ENCODE data around the gene UNC5B. TPM values are rescaled to one million over a fixed set of nuclear protein-coding genes. Genes with fewer than 3 reads are reported as not detected.
"Not testable (repeated sequence)": the region's sequence is repeated elsewhere in the genome, so short reads cannot be mapped to it uniquely, and the experiment has no call there.

Gene UNC5B
- total RNA-seq, 2 donors from 2014 or later: 10.4 to 11.2 TPM

DNA sequence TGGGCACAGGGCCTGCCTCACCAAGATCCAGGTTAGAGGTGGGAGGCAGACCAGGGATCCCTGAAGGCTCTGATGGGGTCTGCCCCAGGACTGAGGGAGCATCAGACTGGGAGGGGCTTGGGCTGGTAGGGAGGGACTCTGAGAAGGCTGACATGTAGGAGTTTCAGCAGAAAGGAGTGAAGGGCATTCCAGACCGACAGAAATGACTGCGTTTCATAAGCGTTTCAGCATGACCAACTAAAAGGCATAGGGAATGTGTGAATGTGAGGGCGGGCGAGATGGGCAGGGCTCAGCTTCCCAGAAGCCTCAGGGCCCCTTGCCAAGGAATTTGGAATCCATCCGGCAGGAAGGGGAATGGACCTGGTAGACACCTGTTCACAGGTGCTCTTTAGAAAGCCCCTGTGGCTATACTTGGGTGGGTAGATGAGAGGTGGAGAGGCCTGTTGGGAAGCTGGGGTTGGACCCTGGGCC is 81.8 kb downstream of the UNC5B start:
- Histone ChIP-seq H3K4me1 (peaks cover 9% of the 10 kb centered on the region), H3K36me3 (replicated peaks in 1 of 2; ENCODE audit: insufficient read depth in 1 of 2, low read depth in 2 of 2) (no peaks in the 10 kb centered on the region), H3K27me3 (no peaks in the 10 kb centered on the region), H3K9me3 (no peaks in the 10 kb centered on the region), H3K27ac (no peak overlapping the region), H3K4me3 (no peak overlapping the region)
- 79 to 85% methylated on average over 6 of the region's 6 CpGs for WGBS, 2 donors
- intact Hi-C loops (cut with DNase I): no loop called here
- ATAC-seq (no peak), DNase-seq (no peak)
- TF ChIP-seq, protein P1, sequence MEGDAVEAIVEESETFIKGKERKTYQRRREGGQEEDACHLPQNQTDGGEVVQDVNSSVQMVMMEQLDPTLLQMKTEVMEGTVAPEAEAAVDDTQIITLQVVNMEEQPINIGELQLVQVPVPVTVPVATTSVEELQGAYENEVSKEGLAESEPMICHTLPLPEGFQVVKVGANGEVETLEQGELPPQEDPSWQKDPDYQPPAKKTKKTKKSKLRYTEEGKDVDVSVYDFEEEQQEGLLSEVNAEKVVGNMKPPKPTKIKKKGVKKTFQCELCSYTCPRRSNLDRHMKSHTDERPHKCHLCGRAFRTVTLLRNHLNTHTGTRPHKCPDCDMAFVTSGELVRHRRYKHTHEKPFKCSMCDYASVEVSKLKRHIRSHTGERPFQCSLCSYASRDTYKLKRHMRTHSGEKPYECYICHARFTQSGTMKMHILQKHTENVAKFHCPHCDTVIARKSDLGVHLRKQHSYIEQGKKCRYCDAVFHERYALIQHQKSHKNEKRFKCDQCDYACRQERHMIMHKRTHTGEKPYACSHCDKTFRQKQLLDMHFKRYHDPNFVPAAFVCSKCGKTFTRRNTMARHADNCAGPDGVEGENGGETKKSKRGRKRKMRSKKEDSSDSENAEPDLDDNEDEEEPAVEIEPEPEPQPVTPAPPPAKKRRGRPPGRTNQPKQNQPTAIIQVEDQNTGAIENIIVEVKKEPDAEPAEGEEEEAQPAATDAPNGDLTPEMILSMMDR (IDR thresholded peaks at IDR 0.05): no peak
- no peak for TF ChIP-seq POLR2A (IDR thresholded peaks at IDR 0.05)

DNA sequence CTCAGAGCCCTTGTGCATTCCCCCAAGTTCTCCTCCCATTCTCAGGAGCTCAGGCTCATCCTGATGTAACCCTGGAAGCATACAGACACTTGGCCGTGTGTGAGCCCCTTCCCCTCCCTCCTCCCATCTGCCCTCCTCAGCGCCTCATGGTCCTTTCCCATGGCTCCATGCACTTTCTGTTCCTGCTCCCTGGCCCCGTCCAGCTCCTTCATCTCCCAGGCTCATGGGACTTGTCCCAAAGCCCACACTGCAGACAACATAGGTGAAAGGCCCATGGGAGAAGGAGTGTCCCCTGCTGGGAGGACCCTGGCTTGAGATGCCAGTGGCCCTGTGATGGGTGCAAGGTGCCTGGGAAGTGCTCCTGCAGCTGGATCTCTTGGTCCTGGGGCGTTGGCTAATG is 82.5 kb downstream of the UNC5B start:
- no peak for ATAC-seq
- 76 to 87% methylated on average over 4 of the region's 4 CpGs for WGBS, 2 donors

DNA sequence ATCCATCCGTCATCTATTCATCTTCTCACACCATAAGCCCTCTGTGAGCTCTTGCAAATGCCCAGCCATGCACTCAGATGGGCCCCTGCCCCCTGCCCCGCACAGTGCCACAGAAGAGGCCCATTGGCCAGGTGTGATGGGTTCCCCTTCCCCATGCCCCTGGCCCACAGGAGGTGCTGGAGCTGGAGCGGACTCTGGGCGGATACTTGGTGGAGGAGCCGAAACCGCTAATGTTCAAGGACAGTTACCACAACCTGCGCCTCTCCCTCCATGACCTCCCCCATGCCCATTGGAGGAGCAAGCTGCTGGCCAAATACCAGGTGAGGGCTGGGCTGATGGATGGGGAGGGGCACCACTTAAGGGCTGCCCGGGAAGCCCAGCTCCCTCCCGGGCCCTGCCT is 83.3 kb downstream of the UNC5B start:
- WGBS, 2 donors: 88 to 93% methylated on average over 4 to 9 of the region's 9 CpGs

More for the DNA sequence above, 82.5 kb downstream of the UNC5B start:
- Histone ChIP-seq H3K4me3 (no peak overlapping the region), H3K27ac (no peak overlapping the region), H3K9me3 (no peaks in the 10 kb centered on the region), H3K36me3 (replicated peaks in 1 of 2; ENCODE audit: insufficient read depth in 1 of 2, low read depth in 2 of 2) (no peaks in the 10 kb centered on the region), H3K27me3 (no peaks in the 10 kb centered on the region), H3K4me1 (peaks cover 9% of the 10 kb centered on the region)
- TF ChIP-seq POLR2A (IDR thresholded peaks at IDR 0.05): no peak
- TF ChIP-seq, protein P1 (IDR thresholded peaks at IDR 0.05): no peak
- no peak for DNase-seq
- intact Hi-C loops (cut with DNase I): no loop called here

DNA sequence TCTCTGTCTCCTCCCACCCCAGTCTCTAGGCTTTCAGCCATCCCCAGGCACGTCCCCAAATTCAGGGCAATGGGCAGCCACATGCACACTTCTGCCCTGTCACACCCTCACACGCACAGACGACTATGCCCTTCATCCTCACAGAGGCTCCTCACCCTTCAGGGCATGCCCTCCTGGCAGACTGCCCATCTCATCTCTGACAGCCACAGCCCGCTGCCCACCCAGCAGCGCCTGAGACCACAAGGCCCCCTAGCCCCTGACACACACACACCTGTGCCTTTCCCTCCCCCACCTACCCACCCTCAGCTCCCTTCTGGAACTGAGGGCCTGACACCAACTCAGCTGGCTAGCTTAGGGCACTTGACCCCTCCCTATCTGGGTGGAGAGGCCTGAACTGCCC is 83.7 kb downstream of the UNC5B start:
- Histone ChIP-seq H3K36me3 (replicated peaks in 1 of 2; ENCODE audit: insufficient read depth in 1 of 2, low read depth in 2 of 2) (no peaks in the 10 kb centered on the region), H3K27me3 (no peaks in the 10 kb centered on the region), H3K27ac (no peak overlapping the region), H3K4me1 (peaks cover 9% of the 10 kb centered on the region), H3K4me3 (no peak overlapping the region), H3K9me3 (no peaks in the 10 kb centered on the region)
- no peak for DNase-seq
- intact Hi-C loops (cut with DNase I): no loop called here
- ATAC-seq: no peak
- TF ChIP-seq, protein P1 (IDR thresholded peaks at IDR 0.05): no peak
- TF ChIP-seq POLR2A (IDR thresholded peaks at IDR 0.05): no peak
- 56 to 67% methylated on average over 5 of the region's 5 CpGs for WGBS, 2 donors

More for the DNA sequence above, 83.3 kb downstream of the UNC5B start:
- intact Hi-C loops (cut with DNase I): no loop called here
- TF ChIP-seq, protein P1 (IDR thresholded peaks at IDR 0.05): no peak
- DNase-seq (no peak), ATAC-seq (no peak)
- Histone ChIP-seq H3K27me3 (no peaks in the 10 kb centered on the region), H3K9me3 (no peaks in the 10 kb centered on the region), H3K4me3 (no peak overlapping the region), H3K27ac (no peak overlapping the region), H3K4me1 (peaks cover 9% of the 10 kb centered on the region), H3K36me3 (replicated peaks in 1 of 2; ENCODE audit: insufficient read depth in 1 of 2, low read depth in 2 of 2) (no peaks in the 10 kb centered on the region)

DNA sequence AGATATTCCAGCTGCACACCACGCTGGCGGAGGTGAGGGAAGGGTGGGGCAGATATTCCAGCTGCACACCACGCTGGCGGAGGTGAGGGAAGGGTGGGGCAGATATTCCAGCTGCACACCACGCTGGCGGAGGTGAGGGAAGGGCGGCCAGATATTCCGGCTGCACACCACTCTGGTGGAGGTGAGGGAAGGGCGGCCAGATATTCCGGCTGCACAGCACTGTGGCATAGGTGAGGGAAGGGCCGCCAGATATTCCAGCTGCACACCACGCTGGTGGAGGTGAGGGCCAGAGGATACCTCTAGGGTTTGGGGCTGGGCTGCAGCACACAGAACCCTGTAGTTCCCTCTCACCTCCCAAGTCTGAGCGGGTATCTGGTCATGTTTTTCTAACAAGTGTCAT is 84.4 kb downstream of the UNC5B start:
- H3K4me1 ChIP-seq; H3K27ac ChIP-seq; intact Hi-C loops (cut with DNase I); H3K27me3 ChIP-seq; H3K36me3 ChIP-seq (replicated peaks in 1 of 2; ENCODE audit: insufficient read depth in 1 of 2, low read depth in 2 of 2); DNase-seq; ATAC-seq; H3K4me3 ChIP-seq; H3K9me3 ChIP-seq: not testable (repeated sequence)
- 84 to 92% methylated on average over 13 of the region's 13 CpGs for WGBS, 2 donors
